Measurements from ENCODE around the gene TUSC2. TPM values are rescaled to one million over a fixed set of nuclear protein-coding genes. Genes with fewer than 3 reads are reported as not detected.

TUSC2 gene
- total and polyA plus RNA-seq, 10 of the 15 experiments (the other 5 are each of a cell fraction or from before 2014, with no cell fraction given), result 4.0 to 73.8 (median 34.3) TPM

- TF ChIP-seq E2F8 (IDR thresholded peaks at IDR 0.05; ENCODE audit: low read depth, partially characterized antibody) (no peak), RBBP5 (conservative IDR thresholded peaks at IDR 0.05) (no peak), E4F1 (IDR thresholded peaks at IDR 0.05; ENCODE audit: borderline replicate concordance, partially characterized antibody) (peak; percentile 39), CBFB (IDR thresholded peaks at IDR 0.05; ENCODE audit: low read depth) (no peak), ZNF217 (IDR thresholded peaks at IDR 0.05) (no peak), ZBTB11 (CRISPR knock-in tag; IDR thresholded peaks at IDR 0.05) (no peak), KLF5 (IDR thresholded peaks at IDR 0.05; ENCODE audit: partially characterized antibody) (no peak), MLLT1 (IDR thresholded peaks at IDR 0.05) (0 out of 2 replicates have a peak, but pooled peaks have one; percentile 28), NR2C2 (IDR thresholded peaks at IDR 0.05; ENCODE audit: borderline replicate concordance, control insufficient read depth, insufficient read length, low read depth) (no peak), TAF1 (IDR thresholded peaks at IDR 0.05; ENCODE audit: borderline replicate concordance, low read depth, low read length) (peak; percentile 83), IKZF2 (IDR thresholded peaks at IDR 0.05) (no peak), SMAD1 (IDR thresholded peaks at IDR 0.05; ENCODE audit: low read depth, partially characterized antibody) (no peak), MYB (IDR thresholded peaks at IDR 0.05; ENCODE audit: borderline replicate concordance, low read depth, low read length) (no peak), PML (IDR thresholded peaks at IDR 0.05; ENCODE audit: low read length) (0 out of 2 replicates have a peak, but pooled peaks have one; percentile 64)
These were observed at the start of gene TUSC2 (continued) for GRCh38 chr3:50327943-50328691.
